GM06990 (cell line): ENCODE measurements around the gene CFAP20DC.
A peak's percentile ranks its signal among the peaks of the same experiment; 100 is the strongest.
"Not testable (repeated sequence)": the region's sequence is repeated elsewhere in the genome, so short reads cannot be mapped to it uniquely, and the experiment has no call there.

Experiments used
- DNase-seq: peaks from one replicate; pipeline ENCODE4 v3.0.0-alpha.2; 2011; ENCODE audit not compliant: insufficient read length; ENCODE audit errors: extremely low read depth
- H3K27me3 ChIP-seq: replicated peaks from 2 replicates; pipeline ENCODE4 v1.6.0; 2011; ENCODE audit warnings: low read length; ENCODE audit not compliant: control insufficient read depth, insufficient read depth
- H3K36me3 ChIP-seq: 2 replicates; pipeline ENCODE4 v1.5.1; 2011; ENCODE audit warnings: low read length; ENCODE audit not compliant: control insufficient read depth, insufficient read depth
- H3K4me3 ChIP-seq: replicated peaks from 2 replicates; pipeline ENCODE4 v1.5.1; 2011; ENCODE audit warnings: low read depth, mild to moderate bottlenecking, control low read depth, low read length
- CTCF ChIP-seq: IDR thresholded peaks from 2 replicates; pipeline ENCODE4 v1.5.1; 2011; ENCODE audit warnings: low read length, control low read depth, mild to moderate bottlenecking, inconsistent platforms; ENCODE audit not compliant: insufficient read depth, poor library complexity, severe bottlenecking

Gene CFAP20DC

GRCh38 chr3:58833491-58833890 lies 216.3 kb downstream of the CFAP20DC start:
- H3K4me3 ChIP-seq: no peak overlapping the region
- no peak for DNase-seq
- TF ChIP-seq CTCF: no peak
- no peaks in the 10 kb centered on the region; the same call in 1 of the 2 replicates for H3K27me3 ChIP-seq
- H3K36me3 ChIP-seq: no peaks in the 10 kb centered on the region

- no peaks in the 10 kb centered on the region for H3K27me3 ChIP-seq
- H3K36me3 ChIP-seq: no peaks in the 10 kb centered on the region
- no peak for TF ChIP-seq CTCF
- H3K4me3 ChIP-seq: no peak overlapping the region
- DNase-seq: no peak
Observed at GRCh38 chr3:58829321-58830000, 220.4 kb downstream of the CFAP20DC start.

- Histone ChIP-seq H3K36me3 (no peaks in the 10 kb centered on the region), H3K4me3 (no peak overlapping the region), H3K27me3 (no peaks in the 10 kb centered on the region)
- no peak for DNase-seq
- TF ChIP-seq CTCF: no peak
Observed at GRCh38 chr3:58824777-58825176, 225.0 kb downstream of the CFAP20DC start.

- no peak overlapping the region for H3K4me3 ChIP-seq
- no peak for DNase-seq
- H3K36me3 ChIP-seq: no peaks in the 10 kb centered on the region
- TF ChIP-seq CTCF: peak; percentile 57
- H3K27me3 ChIP-seq: no peaks in the 10 kb centered on the region
Observed at GRCh38 chr3:58824285-58824684, 225.5 kb downstream of the CFAP20DC start.

GRCh38 chr3:58806551-58807244 lies 243.1 kb downstream of the CFAP20DC start:
- H3K4me3 ChIP-seq, H3K27me3 ChIP-seq, H3K36me3 ChIP-seq, DNase-seq: not testable (repeated sequence)

GRCh38 chr3:58804914-58805313 lies 244.9 kb downstream of the CFAP20DC start:
- no peak for TF ChIP-seq CTCF
- DNase-seq: no peak
- Histone ChIP-seq H3K4me3 (no peak overlapping the region), H3K36me3 (no peaks in the 10 kb centered on the region), H3K27me3 (no peaks in the 10 kb centered on the region)
